GM12864 (cell line): ENCODE data around the gene IRF6.

ENCODE experiments used
- DNase-seq: peaks from one replicate; pipeline ENCODE4 v3.0.0-alpha.2; 2011; ENCODE audit warnings: low read depth
- H3K4me3 ChIP-seq: 2 replicates; pipeline ENCODE4 v1.5.1; 2011; ENCODE audit warnings: mild to moderate bottlenecking, low read depth, low read length, control low read depth
- TF ChIP-seq, protein P1 (sequence below): IDR thresholded peaks from 2 replicates; pipeline ENCODE4 v1.5.1; 2011; ENCODE audit warnings: low read depth, mild to moderate bottlenecking, moderate library complexity, low read length, control low read depth, inconsistent platforms; ENCODE audit errors: missing control alignments

The IRF6 gene

DNA sequence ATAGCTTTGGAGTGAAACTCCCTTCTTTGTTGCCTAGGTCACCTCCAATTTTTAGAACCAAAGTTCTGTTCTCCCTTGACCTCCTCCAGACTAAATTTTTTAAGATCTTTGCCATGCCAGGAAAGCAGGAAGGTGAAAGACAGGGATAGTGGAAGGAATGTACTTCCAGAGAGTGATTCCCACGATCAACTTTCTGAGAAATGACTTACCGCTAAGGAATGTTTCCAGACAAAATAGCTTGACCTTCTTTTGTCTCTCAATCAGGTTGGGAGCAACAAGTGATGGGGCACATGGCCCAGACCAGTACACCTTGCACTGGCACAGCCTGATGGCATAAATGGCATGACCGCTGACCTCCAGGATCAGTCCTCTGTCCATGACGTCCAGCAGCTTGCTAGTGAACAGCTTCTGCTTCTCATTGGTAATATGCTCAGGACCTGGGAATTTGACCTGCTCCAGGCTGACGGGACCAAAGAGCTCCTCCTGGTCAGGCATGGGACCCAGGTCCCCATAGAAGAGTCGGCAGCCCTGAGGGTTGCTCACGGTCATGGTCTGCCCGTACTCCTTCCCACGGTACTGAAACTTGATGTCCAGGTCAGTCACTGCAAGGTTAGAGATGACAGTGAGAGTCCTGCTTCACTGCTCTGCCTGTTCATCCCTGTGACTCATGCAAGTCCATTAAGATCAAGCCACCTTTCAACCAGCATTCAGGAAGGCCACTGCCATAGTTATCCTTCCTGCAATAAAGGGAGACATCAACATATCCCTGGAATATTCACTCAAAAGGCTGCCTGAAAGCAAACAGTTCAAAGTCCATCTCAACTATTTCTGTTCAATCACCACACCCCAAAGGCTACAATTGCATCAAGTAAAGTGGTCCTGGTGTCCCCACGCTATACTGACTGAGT lies 15.4 kb downstream of the IRF6 start:
- no peak overlapping the region for H3K4me3 ChIP-seq
- DNase-seq, result no peak
- TF ChIP-seq, protein P1, sequence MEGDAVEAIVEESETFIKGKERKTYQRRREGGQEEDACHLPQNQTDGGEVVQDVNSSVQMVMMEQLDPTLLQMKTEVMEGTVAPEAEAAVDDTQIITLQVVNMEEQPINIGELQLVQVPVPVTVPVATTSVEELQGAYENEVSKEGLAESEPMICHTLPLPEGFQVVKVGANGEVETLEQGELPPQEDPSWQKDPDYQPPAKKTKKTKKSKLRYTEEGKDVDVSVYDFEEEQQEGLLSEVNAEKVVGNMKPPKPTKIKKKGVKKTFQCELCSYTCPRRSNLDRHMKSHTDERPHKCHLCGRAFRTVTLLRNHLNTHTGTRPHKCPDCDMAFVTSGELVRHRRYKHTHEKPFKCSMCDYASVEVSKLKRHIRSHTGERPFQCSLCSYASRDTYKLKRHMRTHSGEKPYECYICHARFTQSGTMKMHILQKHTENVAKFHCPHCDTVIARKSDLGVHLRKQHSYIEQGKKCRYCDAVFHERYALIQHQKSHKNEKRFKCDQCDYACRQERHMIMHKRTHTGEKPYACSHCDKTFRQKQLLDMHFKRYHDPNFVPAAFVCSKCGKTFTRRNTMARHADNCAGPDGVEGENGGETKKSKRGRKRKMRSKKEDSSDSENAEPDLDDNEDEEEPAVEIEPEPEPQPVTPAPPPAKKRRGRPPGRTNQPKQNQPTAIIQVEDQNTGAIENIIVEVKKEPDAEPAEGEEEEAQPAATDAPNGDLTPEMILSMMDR, result no peak

DNA sequence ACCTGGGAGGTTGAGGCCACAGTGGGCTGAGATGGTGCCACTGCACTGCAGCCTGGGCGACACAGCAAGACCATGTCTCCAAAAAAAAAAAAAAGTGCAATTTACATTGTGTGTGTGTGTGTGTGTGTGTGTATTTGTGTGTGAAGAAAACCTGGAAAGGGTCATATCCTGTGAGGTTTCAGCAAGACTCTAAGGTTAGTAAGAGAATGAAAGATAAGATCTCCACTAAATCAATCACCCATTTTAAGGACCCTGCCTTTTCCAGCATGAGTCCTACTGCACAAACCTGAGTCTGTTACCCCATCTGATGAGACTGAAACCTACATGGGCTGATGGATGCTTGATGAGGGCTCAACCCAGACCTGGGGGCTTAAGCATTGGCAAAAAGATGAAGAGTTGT lies 16.7 kb downstream of the IRF6 start:
- TF ChIP-seq, protein P1, result no peak
- H3K4me3 ChIP-seq, result no peak overlapping the region
- no peak for DNase-seq

DNA sequence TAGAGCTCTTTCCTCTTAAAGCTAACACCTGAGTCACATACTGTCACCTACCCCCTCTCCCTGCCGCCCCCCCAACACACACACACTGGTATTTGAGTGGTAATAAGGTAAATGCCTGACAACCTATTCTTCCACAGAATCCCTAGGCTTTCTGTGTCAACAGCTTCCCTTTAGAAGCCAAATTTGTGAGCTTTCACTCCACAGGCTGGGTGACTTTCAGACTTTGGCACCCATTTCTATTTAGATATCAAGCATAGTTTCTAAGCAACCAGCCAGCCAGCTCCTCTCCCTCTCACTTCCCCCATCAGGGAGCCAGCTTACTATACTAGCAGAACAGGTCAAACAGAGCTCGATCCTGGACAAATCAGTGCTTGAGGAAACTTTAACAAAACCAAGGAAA lies 18.4 kb downstream of the IRF6 start:
- H3K4me3 ChIP-seq, result no peak overlapping the region
- DNase-seq, result no peak
- TF ChIP-seq, protein P1, result no peak

DNA sequence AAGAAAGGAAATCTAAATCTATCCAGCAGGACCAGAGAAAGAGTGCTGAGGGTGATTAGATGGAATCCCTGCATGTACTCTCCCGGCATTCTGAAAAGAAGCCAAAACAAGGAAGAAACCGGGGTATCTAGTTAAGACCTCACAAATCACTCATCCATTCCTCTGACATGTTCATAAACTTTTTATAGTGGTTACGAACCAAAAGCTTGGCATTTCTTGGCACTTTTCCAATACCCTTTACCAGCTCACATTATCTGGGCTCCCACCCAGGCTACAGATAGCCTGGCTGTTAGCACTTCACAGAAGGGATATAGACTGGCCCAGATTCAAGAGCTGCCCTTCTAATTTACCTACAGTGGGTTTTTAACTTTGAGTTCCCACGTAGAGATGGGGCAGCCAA lies 19.8 kb downstream of the IRF6 start:
- TF ChIP-seq, protein P1, result no peak
- no peak for DNase-seq
- H3K4me3 ChIP-seq, result no peak overlapping the region

DNA sequence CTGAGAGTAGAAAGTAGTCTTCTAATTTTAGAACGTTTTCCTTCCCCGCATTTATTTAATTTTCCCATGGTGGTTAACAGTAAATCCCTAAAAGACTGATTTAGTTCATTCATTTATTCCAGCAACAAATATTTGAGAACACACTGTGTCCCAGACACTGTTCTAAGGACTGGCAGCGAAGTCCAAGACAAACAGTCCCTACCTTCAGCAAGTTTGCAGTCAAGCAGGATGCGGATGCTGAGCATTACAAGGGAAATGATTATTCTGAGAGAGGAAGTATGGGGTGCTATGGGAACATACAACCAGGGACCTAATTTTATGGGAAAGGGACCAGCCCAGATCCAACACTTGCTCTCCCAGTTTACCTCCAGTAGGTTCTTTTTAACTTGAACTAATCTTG lies 20.4 kb downstream of the IRF6 start:
- H3K4me3 ChIP-seq, result no peak overlapping the region
- TF ChIP-seq, protein P1, result no peak
- DNase-seq, result no peak

DNA sequence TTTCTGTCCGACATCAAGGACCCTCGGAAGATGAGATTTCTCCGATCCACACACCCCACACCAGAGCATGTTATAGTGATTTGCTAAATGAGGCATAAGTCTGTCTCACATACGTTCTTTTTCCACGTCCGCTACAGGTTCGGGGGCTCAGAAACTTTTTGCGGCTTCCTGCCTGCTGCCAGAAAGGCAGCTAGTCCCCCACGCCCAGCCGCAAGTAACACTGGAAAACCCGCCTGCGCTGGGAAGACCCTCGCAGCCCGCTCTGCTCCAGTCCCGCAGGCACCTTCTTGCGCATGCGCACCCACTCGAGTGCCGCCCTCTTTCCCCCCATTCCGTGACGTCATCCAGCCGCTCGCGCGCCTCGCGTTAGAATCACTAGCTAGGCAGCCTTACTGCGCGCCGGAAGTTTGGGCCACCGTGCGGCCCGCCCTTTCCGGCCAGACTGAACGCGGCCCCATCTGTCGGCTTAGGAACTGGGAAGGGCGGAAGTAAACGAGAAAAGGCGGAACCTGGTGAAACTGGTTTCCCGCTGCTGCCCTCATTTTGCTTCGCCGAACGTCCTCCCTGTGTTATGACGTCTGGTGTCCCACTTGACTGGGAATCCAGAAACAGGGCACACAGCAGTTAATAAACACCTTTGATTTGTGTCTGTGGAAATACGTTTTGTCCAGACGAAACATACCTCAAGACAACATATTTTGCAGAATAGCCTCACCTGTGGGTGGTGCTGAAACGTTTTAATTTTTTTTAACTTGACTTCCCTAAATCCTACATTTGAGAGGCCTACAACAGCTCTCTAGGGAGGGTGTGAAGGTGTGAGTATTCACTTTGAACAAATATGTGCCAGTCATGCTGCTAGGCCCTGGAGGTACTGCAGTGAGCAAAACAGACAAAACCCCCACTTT lies 21.4 kb downstream of the IRF6 start, which contains the start of gene C1orf74:
Gene C1orf74 (minus strand): TSS at position 295 of the 905 bp plus-strand sequence. CDS start 925 bp downstream, outside the sequence.
- H3K4me3 ChIP-seq, result peak within 1 kb of the TSS; percentile 94
- peak; percentile 92 for DNase-seq

More for the DNA sequence above, 21.4 kb downstream of the IRF6 start, which contains the start of gene C1orf74:
- TF ChIP-seq, protein P1, result no peak
